ENCODE results near the gene KCTD19. TPM values are rescaled to one million over a fixed set of nuclear protein-coding genes. Genes with fewer than 3 reads are reported as not detected.
"Not testable (repeated sequence)": the region's sequence is repeated elsewhere in the genome, so short reads cannot be mapped to it uniquely, and the experiment has no call there.

The KCTD19 gene
- total RNA-seq, 1 experiment from 2014 or later = 1.1 TPM

- 0 out of 2 replicates have a peak, but pooled peaks have one; percentile 38 for TF ChIP-seq FOXP4 (CRISPR knock-in tag; IDR thresholded peaks at IDR 0.05)
- TF ChIP-seq PREB (CRISPR knock-in tag; IDR thresholded peaks at IDR 0.05; ENCODE audit: borderline replicate concordance) = no peak
- TF ChIP-seq PRRX2 (CRISPR knock-in tag; IDR thresholded peaks at IDR 0.05) = no peak
- TF ChIP-seq ZNF532 (CRISPR knock-in tag; IDR thresholded peaks at IDR 0.05; ENCODE audit: borderline replicate concordance) = no peak
- no peak for TF ChIP-seq AFF4 (CRISPR knock-in tag; IDR thresholded peaks at IDR 0.05; ENCODE audit: borderline replicate concordance)
- no peak for TF ChIP-seq RELA (CRISPR knock-in tag; IDR thresholded peaks at IDR 0.05; ENCODE audit: borderline replicate concordance)
- no peak for TF ChIP-seq NFATC4 (CRISPR knock-in tag; IDR thresholded peaks at IDR 0.05)
- TF ChIP-seq CBFB (CRISPR knock-in tag; IDR thresholded peaks at IDR 0.05; ENCODE audit: low read depth) = no peak
- no peak for TF ChIP-seq STAT6 (CRISPR knock-in tag; conservative IDR thresholded peaks at IDR 0.05; ENCODE audit: low read depth)
- TF ChIP-seq HMGA2 (CRISPR knock-in tag; IDR thresholded peaks at IDR 0.05) = no peak
- TF ChIP-seq ZNF232 (CRISPR knock-in tag; IDR thresholded peaks at IDR 0.05) = no peak
- no peak for TF ChIP-seq ZNF281 (CRISPR knock-in tag; IDR thresholded peaks at IDR 0.05)
- 0 out of 2 replicates have a peak, but pooled peaks have one; percentile 47 for TF ChIP-seq TP53 (CRISPR knock-in tag; IDR thresholded peaks at IDR 0.05)
- no peak for TF ChIP-seq GTF2I (CRISPR knock-in tag; conservative IDR thresholded peaks at IDR 0.05)
- TF ChIP-seq IRF2 (CRISPR knock-in tag; IDR thresholded peaks at IDR 0.05; ENCODE audit: borderline replicate concordance, low read depth) = no peak
- TF ChIP-seq TEAD1 (CRISPR knock-in tag; IDR thresholded peaks at IDR 0.05) = no peak
Observed at GRCh38 chr16:67326472-67327309, at the start of gene KCTD19, which contains the start of gene LRRC36 (continued).

GRCh38 chr16:67376012-67376411 is 49.5 kb upstream of the KCTD19 start:
- POLR2A ChIA-PET; H3K4me3 Mint-ChIP-seq; ATAC-seq; H3K4me1 Mint-ChIP-seq; DNase-seq (ENCODE audit: low spot score); H3K36me3 Mint-ChIP-seq; H3K27ac Mint-ChIP-seq; H3K9me3 Mint-ChIP-seq: not testable (repeated sequence)
- H3K27me3 Mint-ChIP-seq (ENCODE audit: low read depth) = peaks cover 13% of the 10 kb centered on the region
- CTCF ChIA-PET = interaction anchor here (1.5 kb wide), 1 partner anchor 23 kb away, joined by 10 read pairs; no protein-coding TSS in a partner anchor

Measured in WTC11 (cell line).